Non-pigmented ciliary epithelial cell (primary cell): Measurements from ENCODE around the gene HSPA12B.

ENCODE experiments used
- DNase-seq: peaks from one replicate; pipeline ENCODE4 v3.0.0-alpha.2; 2010; ENCODE audit warnings: low read depth

HSPA12B gene

GRCh38 chr20:3732327-3733118 lies at the start of gene HSPA12B:
HSPA12B (plus strand) TSS chr20:3732685; CDS start chr20:3738675, 5,990 bp downstream.
- DNase-seq: no peak

GRCh38 chr20:3685341-3685740 lies 47.1 kb upstream of the HSPA12B start:
- no peak for DNase-seq

GRCh38 chr20:3686421-3686820 lies 46.1 kb upstream of the HSPA12B start:
- no peak for DNase-seq

GRCh38 chr20:3686867-3687321 lies 45.6 kb upstream of the HSPA12B start:
- peak; percentile 70 for DNase-seq

GRCh38 chr20:3687655-3688054 lies 44.8 kb upstream of the HSPA12B start:
- peak; percentile 22 for DNase-seq

- no peak for DNase-seq
Measured at GRCh38 chr20:3689978-3690377, 42.5 kb upstream of the HSPA12B start.

- no peak for DNase-seq
Measured at GRCh38 chr20:3690413-3690812, 42.1 kb upstream of the HSPA12B start.

GRCh38 chr20:3691306-3691705 lies 41.2 kb upstream of the HSPA12B start:
- DNase-seq: no peak

GRCh38 chr20:3691897-3692296 lies 40.6 kb upstream of the HSPA12B start:
- DNase-seq: no peak

GRCh38 chr20:3692706-3693294 lies 39.7 kb upstream of the HSPA12B start:
- no peak for DNase-seq

- no peak for DNase-seq
Measured at GRCh38 chr20:3693376-3693775, 39.1 kb upstream of the HSPA12B start.

- no peak for DNase-seq
Measured at GRCh38 chr20:3694864-3695263, 37.6 kb upstream of the HSPA12B start.

GRCh38 chr20:3696200-3696599 lies 36.3 kb upstream of the HSPA12B start:
- DNase-seq: no peak

- DNase-seq: no peak
Measured at GRCh38 chr20:3696745-3697587, 35.5 kb upstream of the HSPA12B start.

GRCh38 chr20:3697588-3698305 lies 34.7 kb upstream of the HSPA12B start:
- no peak for DNase-seq

GRCh38 chr20:3698591-3699001 lies 33.9 kb upstream of the HSPA12B start:
- no peak for DNase-seq

GRCh38 chr20:3699037-3699436 lies 33.4 kb upstream of the HSPA12B start:
- DNase-seq: no peak

GRCh38 chr20:3701061-3701998 lies 31.2 kb upstream of the HSPA12B start:
- DNase-seq: no peak

- DNase-seq: no peak
Measured at GRCh38 chr20:3702611-3703391, 29.7 kb upstream of the HSPA12B start.

GRCh38 chr20:3704087-3704486 lies 28.4 kb upstream of the HSPA12B start:
- no peak for DNase-seq
